Spleen (tissue), 7 donors: ENCODE results near the gene FAM222A.

Experiments
- CTCF ChIP-seq, 11 experiments: fragments of 200-600 bp in 7 of 11; fragments of 450-650 bp in 4 of 11; sonication (generic) in 4 of 11; IDR thresholded peaks in 8 of 11; conservative IDR thresholded peaks in 3 of 11; 1 replicate in 7 of 11; 2 replicates in 4 of 11; pipeline versions ENCODE4 v1.4.0 to v1.8.0; 2016 to 2021; ENCODE audit warnings: antibody characterized with exemption in 11 of 11, inconsistent platforms in 4 of 11, mild to moderate bottlenecking in 1 of 11
- POLR2A ChIP-seq, 3 donors: fragments of 450-650 bp; IDR thresholded peaks; one replicate each; pipeline ENCODE4 v1.5.1; 2017; ENCODE audit warnings: antibody characterized with exemption in 3 of 3, mild to moderate bottlenecking in 1 of 3
- POLR2AphosphoS5 ChIP-seq, 3 donors: sonication (generic); formaldehyde crosslinking; IDR thresholded peaks; one replicate each; pipeline ENCODE4 v1.5.1; 2017; ENCODE audit warnings: antibody characterized with exemption in 3 of 3
- donor health status: DM: no; HTN: no; CAD: no; lungs with moderate emphysema.
- donor health status: DM: no; HTN: no; CAD: no.
- donor health status: DM: no; HTN: no; CAD: no.

- TF ChIP-seq CTCF (IDR thresholded peaks at IDR 0.05 in 8 of 11, conservative IDR thresholded peaks at IDR 0.05 in 3 of 11) (no peak), POLR2AphosphoS5 (IDR thresholded peaks at IDR 0.05) (no peak), POLR2A (IDR thresholded peaks at IDR 0.05) (no peak)
These were observed 1.8 kb upstream of the FAM222A start for GRCh38 chr12:109711596-109712461.
